Endothelial cell of umbilical vein (primary cell): ENCODE measurements around the gene CCDC150. TPM values are rescaled to one million over a fixed set of nuclear protein-coding genes. Genes with fewer than 3 reads are reported as not detected.
A peak's percentile ranks its signal among the peaks of the same experiment; 100 is the strongest.
"Not testable (repeated sequence)": the region's sequence is repeated elsewhere in the genome, so short reads cannot be mapped to it uniquely, and the experiment has no call there.

Experiments used
- BruUV-seq: library from RNA; stranded (reverse); fragments of 400-500 nt; replicated peaks from 2 replicates; lab custom pipeline; 2021; lab: Mats Ljungman, UMichigan
- CTCF ChIA-PET: fragments of 300-600, 350-600 bp; sonication (Branson Sonifier 250); formaldehyde crosslinking; loops from one replicate; lab custom pipeline; 2021; ENCODE audit warnings: antibody characterized with exemption, inconsistent platforms; lab: Charles Lee
- POLR2A ChIA-PET: fragments of 300-600, 350-600 bp; sonication (Branson Sonifier 250); formaldehyde crosslinking; loops from one replicate; lab custom pipeline; 2021; ENCODE audit warnings: antibody characterized with exemption, inconsistent platforms; lab: Charles Lee
- DNase-seq: peaks from one replicate; pipeline ENCODE4 v3.0.0-alpha.2; 2011; ENCODE audit warnings: low read depth, low spot score
- FAIRE-seq: peaks from 2 replicates; lab custom pipeline; 2011; peaks lifted over from hg19 to GRCh38; lab: Jason Lieb, UNC
- H2AFZ ChIP-seq: 2 replicates; pipeline ENCODE4 v1.6.0; 2012; ENCODE audit warnings: low read depth, low read length, control low read depth, inconsistent platforms
- H3K27ac ChIP-seq: 2 replicates; pipeline ENCODE4 v1.5.1; 2011; ENCODE audit warnings: low read depth, mild to moderate bottlenecking, control low read depth, low read length, moderate library complexity; ENCODE audit not compliant: insufficient read depth
- H3K27me3 ChIP-seq, 2 experiments: 2 replicates each; pipeline versions ENCODE4 v1.6.0 to v1.6.1; 2011; ENCODE audit warnings: low read length in 2 of 2, mixed read lengths in 1 of 2; ENCODE audit not compliant: control insufficient read depth in 2 of 2, insufficient read depth in 2 of 2
- H3K36me3 ChIP-seq, 2 experiments: 2 replicates in 1 of 2; 3 replicates in 1 of 2; pipeline ENCODE4 v1.5.1; 2011; ENCODE audit warnings: low read length in 2 of 2, mild to moderate bottlenecking in 1 of 2, moderate library complexity in 1 of 2; ENCODE audit not compliant: control insufficient read depth in 2 of 2, insufficient read depth in 2 of 2; ENCODE audit errors: extremely low read depth in 1 of 2
- H3K4me1 ChIP-seq: 3 replicates; pipeline ENCODE4 v1.5.1; 2011; ENCODE audit warnings: mild to moderate bottlenecking, low read length; ENCODE audit not compliant: control insufficient read depth, insufficient read depth; ENCODE audit errors: extremely low read depth
- H3K4me2 ChIP-seq: 2 replicates; pipeline ENCODE4 v1.6.1; 2011; ENCODE audit warnings: low read length, control low read depth, mixed read lengths; ENCODE audit not compliant: insufficient read depth
- H3K4me3 ChIP-seq, 3 experiments: fragments of 200-600 bp in 1 of 3; sonication (generic), shearing (Covaris generic) in 1 of 3; replicated peaks in 1 of 3; 2 replicates each; pipeline ENCODE4 v1.5.1; 2011 to 2016; ENCODE audit warnings: control low read depth in 3 of 3, low read length in 3 of 3, mild to moderate bottlenecking in 2 of 3, inconsistent platforms in 1 of 3, low read depth in 1 of 3, moderate library complexity in 1 of 3; ENCODE audit not compliant: insufficient read depth in 1 of 3
- H3K79me2 ChIP-seq: 2 replicates; pipeline ENCODE4 v1.6.0; 2012; ENCODE audit warnings: low read length, inconsistent platforms; ENCODE audit not compliant: control insufficient read depth, insufficient read depth
- H3K9ac ChIP-seq: replicated peaks from 2 replicates; pipeline ENCODE3; 2011; ENCODE audit warnings: low read length, control low read depth; ENCODE audit not compliant: insufficient read depth; ENCODE audit errors: extremely low read depth
- H3K9me1 ChIP-seq: replicated peaks from 3 replicates; pipeline ENCODE4 v1.6.0; 2011; ENCODE audit warnings: mild to moderate bottlenecking, low read length; ENCODE audit not compliant: control insufficient read depth, insufficient read depth; ENCODE audit errors: extremely low read depth
- H3K9me3 ChIP-seq: replicated peaks from 2 replicates; pipeline ENCODE4 v1.5.1; 2012; ENCODE audit warnings: low read length, inconsistent platforms; ENCODE audit not compliant: control insufficient read depth, insufficient read depth
- H4K20me1 ChIP-seq: replicated peaks from 2 replicates; pipeline ENCODE3; 2011; ENCODE audit warnings: mild to moderate bottlenecking, low read length; ENCODE audit not compliant: control insufficient read depth, insufficient read depth; ENCODE audit errors: extremely low read depth
- CTCF ChIP-seq, 2 donors: IDR thresholded peaks; 1 replicate in 1 of 2; 2 replicates in 1 of 2; pipeline ENCODE4 v1.5.1; 2011; ENCODE audit warnings: low read length in 2 of 2, mild to moderate bottlenecking in 2 of 2, moderate library complexity in 2 of 2, control low read depth in 1 of 2, inconsistent platforms in 1 of 2, low read depth in 1 of 2; ENCODE audit not compliant: insufficient read depth in 1 of 2; ENCODE audit errors: extremely low read depth in 1 of 2
- EZH2 ChIP-seq: IDR thresholded peaks from 2 replicates; pipeline ENCODE4 v1.6.1; 2012; ENCODE audit warnings: borderline replicate concordance, low read depth, mild to moderate bottlenecking, moderate library complexity, low read length, inconsistent platforms; ENCODE audit not compliant: severe bottlenecking
- FOS ChIP-seq: IDR thresholded peaks from 2 replicates; pipeline ENCODE4 v1.6.1; 2011; ENCODE audit warnings: mild to moderate bottlenecking, low read length, moderate library complexity, borderline replicate concordance; ENCODE audit not compliant: insufficient read depth
- GATA2 ChIP-seq: IDR thresholded peaks from 2 replicates; pipeline ENCODE4 v1.7.0; 2011; ENCODE audit warnings: low read depth, mild to moderate bottlenecking, moderate library complexity, mixed read lengths, low read length; ENCODE audit not compliant: insufficient read length, insufficient read depth
- JUN ChIP-seq: IDR thresholded peaks from 2 replicates; pipeline ENCODE4 v1.6.1; 2011; ENCODE audit warnings: borderline replicate concordance, low read depth; ENCODE audit not compliant: insufficient read length, insufficient read depth
- MAX ChIP-seq: IDR thresholded peaks from 2 replicates; pipeline ENCODE4 v1.6.1; 2011; ENCODE audit not compliant: insufficient read depth, insufficient read length
- MYC ChIP-seq: IDR thresholded peaks from one replicate; pipeline ENCODE4 v1.6.1; 2011; ENCODE audit warnings: mild to moderate bottlenecking, low read depth, low read length
- POLR2A ChIP-seq: IDR thresholded peaks from 2 replicates; pipeline ENCODE4 v1.6.1; 2012; ENCODE audit warnings: low read depth, mild to moderate bottlenecking, control low read depth, low read length
- POLR2AphosphoS5 ChIP-seq: IDR thresholded peaks from 2 replicates; pipeline ENCODE4 v1.6.1; 2012; ENCODE audit warnings: low read depth, mild to moderate bottlenecking, control low read depth, low read length, moderate library complexity; ENCODE audit not compliant: insufficient read depth
- dilution Hi-C: fragments of 300-500 bp; cut with MboI; formaldehyde crosslinking; loops from one replicate; pipeline ENCODE4 v1.15.0; 2019; ENCODE audit warnings: low sequenced_read_pairs; ENCODE audit not compliant: extremely low pct_ligation_motif_present
- intact Hi-C: fragments of 100-400 bp; cut with micrococcal nuclease; formaldehyde crosslinking; loops from one replicate; pipeline ENCODE4 v1.10.0; 2022
- polyA plus RNA-seq, 4 experiments: library from polyadenylated mRNA; depleted of rRNA in 3 of 4; stranded (reverse) in 3 of 4; unstranded in 1 of 4; fragments of >200 nt; gene quantifications; 2 replicates each; pipeline versions ENCODE4 v1.2.1 to v1.2.3, GENCODE V29; 2011 to 2012; ENCODE audit warnings: missing spikeins in 1 of 4
- total RNA-seq: library from RNA; stranded (reverse); gene quantifications from 2 replicates; pipeline ENCODE4 v1.2.3, GENCODE V29; 2021

CCDC150 gene
- total and polyA plus RNA-seq, 2 donors (not counting 3 experiments of a cell fraction or from before 2014, with no cell fraction given): 1.7 to 19.9 TPM

- POLR2A ChIA-PET: no interaction called here
- peak; percentile 35 for FAIRE-seq
Measured at GRCh38 chr2:196729418-196729817, 89.9 kb downstream of the CCDC150 start.

GRCh38 chr2:196736646-196737045 lies 97.1 kb downstream of the CCDC150 start:
- H3K4me1 ChIP-seq, H3K9me3 ChIP-seq, H3K4me3 ChIP-seq, DNase-seq, H4K20me1 ChIP-seq, dilution Hi-C loops, intact Hi-C loops, H3K9ac ChIP-seq, H3K9me1 ChIP-seq, H3K36me3 ChIP-seq, H2AFZ ChIP-seq, POLR2A ChIA-PET, BruUV-seq, H3K79me2 ChIP-seq, H3K27ac ChIP-seq, H3K27me3 ChIP-seq, FAIRE-seq, H3K4me2 ChIP-seq: not testable (repeated sequence)
- CTCF ChIA-PET: interaction anchor here (0.7 kb wide), 1 partner anchor 15 kb away, joined by 4 read pairs; no protein-coding TSS in a partner anchor

More at GRCh38 chr2:196729418-196729817, 89.9 kb downstream of the CCDC150 start:
- Histone ChIP-seq H3K4me1 (no peaks in the 10 kb centered on the region), H2AFZ (no peak overlapping the region), H3K9me1 (no peaks in the 10 kb centered on the region), H3K9ac (no peak overlapping the region), H3K27me3 (no peaks in the 10 kb centered on the region), H3K79me2 (no peaks in the 10 kb centered on the region), H3K9me3 (no peaks in the 10 kb centered on the region), H3K36me3 (peaks cover 0 to 2% of the 10 kb centered on the region in 2 experiments), H3K27ac (no peak overlapping the region), H3K4me3 (no peak overlapping the region), H4K20me1 (no peaks in the 10 kb centered on the region), H3K4me2 (no peak overlapping the region)
- TF ChIP-seq CTCF (IDR thresholded peaks at IDR 0.05; ENCODE audit: extremely low read depth in 1 of 2, insufficient read depth in 1 of 2, low read depth in 1 of 2, low read length in 2 of 2): no peak
- TF ChIP-seq POLR2A: no peak
- TF ChIP-seq POLR2AphosphoS5: no peak
- TF ChIP-seq GATA2: no peak
- TF ChIP-seq EZH2: no peak
- no peak for TF ChIP-seq JUN
- no peak for TF ChIP-seq MYC
- TF ChIP-seq MAX: no peak
- no peak for TF ChIP-seq FOS
- CTCF ChIA-PET: interaction anchor here (1.0 to 1.9 kb wide), 3 partner anchors 10 to 12 kb away, joined by 3 to 5 read pairs (median 3); no protein-coding TSS in a partner anchor
- intact Hi-C loops (no loop called here), dilution Hi-C loops (no loop called here)
- DNase-seq: no peak
- BruUV-seq: no TSS peak
